GM21723 (cell line): Measurements from ENCODE around the gene IFNG-AS1.

Experiments used
- ATAC-seq: cut with Tn5 transposase; IDR thresholded peaks from one replicate; pipeline ENCODE4 v1.9.1; 2021; ENCODE audit warnings: mild to moderate bottlenecking, moderate library complexity; ENCODE audit not compliant: unreplicated experiment

Gene IFNG-AS1

DNA sequence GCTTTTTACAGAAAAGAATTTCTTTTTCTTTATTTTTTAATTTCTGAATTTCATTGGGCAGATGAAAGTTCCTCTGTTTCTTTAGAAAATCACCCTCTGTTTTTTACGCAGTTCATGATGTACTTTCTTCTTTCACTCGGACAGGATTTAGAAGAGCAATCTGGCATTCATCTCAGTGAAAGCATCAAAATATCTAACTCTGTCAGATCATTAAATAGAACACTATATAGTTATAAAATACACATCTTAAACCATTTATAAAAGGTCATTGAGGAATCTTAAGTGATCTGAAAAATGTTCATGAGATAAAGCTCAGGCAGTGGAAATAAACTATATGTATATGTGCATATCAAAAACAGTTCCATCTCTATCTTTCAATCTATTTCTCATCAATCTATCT lies 3.9 kb downstream of the IFNG-AS1 start:
- no peak for ATAC-seq

- ATAC-seq, result no peak
These were observed 4.8 kb downstream of the IFNG-AS1 start for GRCh38 chr12:67994046-67994445.

- no peak for ATAC-seq
These were observed 7.1 kb downstream of the IFNG-AS1 start for GRCh38 chr12:67996347-67996746.

GRCh38 chr12:67998379-67998778 lies 9.1 kb downstream of the IFNG-AS1 start:
- no peak for ATAC-seq

DNA sequence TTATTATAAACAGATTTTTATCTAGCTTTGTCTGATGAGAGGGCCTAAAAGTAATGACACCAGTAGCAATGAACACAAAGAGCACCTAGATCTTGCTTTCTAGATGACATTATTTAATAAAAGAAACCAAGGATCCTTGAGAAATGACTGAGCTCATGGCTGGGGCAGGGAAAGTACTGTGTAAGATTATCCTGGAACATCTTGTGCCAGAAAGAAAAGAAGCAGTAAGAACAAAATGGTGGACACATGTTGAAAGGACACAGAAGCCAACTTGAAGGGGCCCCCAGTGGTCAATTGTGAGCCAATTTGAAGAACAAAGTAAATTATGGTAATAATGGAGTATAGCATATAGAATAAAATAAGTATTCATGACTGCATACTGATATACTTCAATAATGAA lies 10.0 kb downstream of the IFNG-AS1 start:
- no peak for ATAC-seq

- no peak for ATAC-seq
These were observed 12.5 kb downstream of the IFNG-AS1 start for GRCh38 chr12:68001486-68002466.

DNA sequence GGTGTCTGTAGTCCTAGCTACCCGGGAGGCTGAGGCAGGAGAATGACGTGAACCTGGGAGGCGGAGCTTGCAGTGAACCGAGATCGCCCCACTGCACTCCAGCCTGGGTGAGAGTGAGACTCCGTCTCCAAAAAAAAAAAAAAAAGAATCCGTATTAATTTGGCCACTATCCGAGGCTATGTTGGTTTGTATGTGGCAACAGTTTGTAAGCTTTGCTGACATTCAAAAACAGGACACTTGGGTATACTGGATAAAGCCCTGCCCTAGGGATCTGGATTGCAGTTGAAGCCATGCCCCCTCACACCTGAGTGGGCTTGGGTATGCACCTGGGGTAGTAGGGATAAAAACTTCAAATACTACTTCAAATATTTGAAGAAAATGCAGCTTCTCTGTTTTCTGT lies 14.5 kb downstream of the IFNG-AS1 start:
- ATAC-seq, result no peak

GRCh38 chr12:68007033-68007432 lies 17.8 kb downstream of the IFNG-AS1 start:
- ATAC-seq, result no peak

DNA sequence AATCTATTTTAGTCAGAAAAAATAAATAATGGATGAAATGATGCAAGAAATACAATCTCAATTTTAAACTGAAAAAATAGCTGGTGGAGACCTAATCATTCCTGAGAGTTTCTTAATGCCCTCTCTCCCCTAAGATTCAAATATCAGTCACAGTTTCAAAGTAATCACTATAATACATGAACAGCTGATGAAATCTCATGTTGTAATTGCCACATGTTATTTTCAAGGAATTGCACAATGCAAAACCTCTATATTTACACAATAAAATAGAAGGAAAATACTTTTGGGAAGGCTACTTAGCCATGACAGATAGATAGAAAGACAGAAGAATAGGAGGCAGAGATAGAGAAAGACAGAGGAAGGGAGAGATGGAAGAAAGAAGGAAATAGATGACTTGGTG lies 18.2 kb downstream of the IFNG-AS1 start:
- no peak for ATAC-seq

DNA sequence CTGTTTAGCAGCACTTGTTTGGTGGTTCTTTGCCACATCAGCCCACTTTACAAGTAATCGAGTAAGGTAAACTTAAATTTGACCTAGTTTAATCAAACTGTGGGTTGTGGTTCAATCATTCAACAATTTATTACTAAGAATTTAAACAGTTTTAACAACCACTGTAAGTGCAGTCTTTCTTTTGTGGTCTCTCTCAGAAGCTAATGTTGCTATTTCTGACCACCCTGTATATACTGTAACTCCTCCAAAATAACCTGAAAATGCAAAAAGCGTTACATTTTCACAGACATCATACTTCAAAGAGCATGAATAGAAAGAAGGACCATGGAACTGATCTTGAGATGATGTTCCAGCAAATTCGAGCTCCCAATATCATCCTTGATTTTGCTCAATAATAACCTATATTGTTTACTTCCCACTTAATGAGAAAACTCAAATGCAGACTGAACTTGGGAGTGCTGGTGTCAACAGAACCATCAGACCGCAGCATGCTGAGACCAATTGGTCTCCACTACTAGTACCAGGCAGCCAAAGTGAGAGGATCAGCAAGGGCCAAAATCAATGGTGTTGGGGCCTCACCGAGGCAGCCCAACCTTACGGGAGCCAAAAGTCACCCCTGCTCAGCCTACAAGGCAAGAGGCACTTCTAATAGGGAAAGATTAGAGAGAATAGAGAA lies 22.1 kb downstream of the IFNG-AS1 start:
- no peak for ATAC-seq

- no peak for ATAC-seq
These were observed 22.6 kb downstream of the IFNG-AS1 start for GRCh38 chr12:68011882-68012207.

GRCh38 chr12:68012712-68013111 lies 23.5 kb downstream of the IFNG-AS1 start:
- peak; percentile 77 for ATAC-seq

DNA sequence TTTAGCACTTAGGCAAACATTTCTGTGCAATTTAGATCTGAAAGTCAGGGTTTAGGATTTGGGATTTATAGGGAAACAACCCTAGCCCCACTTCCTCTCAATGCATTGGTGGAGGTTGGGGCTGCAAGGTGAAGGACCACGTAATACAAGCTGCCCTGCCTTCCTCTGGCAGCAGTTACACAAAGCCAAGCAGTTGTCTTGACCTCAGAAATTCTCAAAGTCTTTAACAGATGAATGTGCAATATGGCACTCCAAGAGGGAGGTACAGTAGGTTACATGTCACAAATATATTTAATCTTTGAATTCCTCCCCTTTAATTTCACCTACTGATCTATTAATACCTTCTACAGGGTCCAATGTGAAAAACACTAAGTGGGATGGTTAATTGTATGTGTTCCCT lies 23.9 kb downstream of the IFNG-AS1 start:
- ATAC-seq, result no peak

DNA sequence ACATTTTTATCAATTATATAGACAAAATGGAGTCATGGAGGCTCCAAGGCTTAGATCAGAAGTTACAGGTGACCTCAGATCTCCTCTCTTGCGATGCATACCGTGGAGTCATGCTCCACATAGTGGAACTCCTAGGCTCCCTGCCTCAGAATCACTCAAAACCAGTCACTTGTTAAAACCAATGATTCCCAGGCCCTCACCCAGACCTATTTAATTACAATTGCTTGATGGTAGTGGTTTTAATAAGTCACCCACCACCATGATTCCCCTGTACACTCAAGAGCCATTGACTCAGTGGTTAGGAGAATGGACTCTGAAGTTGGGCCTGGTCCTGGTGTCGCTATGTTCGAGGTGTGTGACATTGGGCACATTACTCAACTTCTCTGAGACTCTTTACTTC lies 26.9 kb downstream of the IFNG-AS1 start:
- no peak for ATAC-seq

DNA sequence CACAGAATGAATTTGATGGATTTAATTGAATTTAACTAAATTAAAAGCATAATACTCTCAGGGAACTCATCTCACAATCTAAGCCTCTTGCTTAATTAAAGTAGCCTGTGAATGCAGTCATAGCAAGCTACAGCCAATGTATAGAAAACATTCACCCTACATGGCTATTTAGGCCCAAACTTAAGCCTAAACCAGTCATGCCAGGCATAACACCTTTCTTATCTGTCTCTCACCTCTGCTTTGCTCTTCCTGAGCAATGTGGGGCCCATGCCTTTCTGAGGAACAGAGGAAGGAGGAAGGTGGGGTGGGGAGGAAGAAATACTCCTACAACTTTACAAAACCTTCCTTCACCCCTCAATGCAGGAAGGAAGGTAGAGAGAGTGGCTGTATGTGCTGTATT lies 29.1 kb downstream of the IFNG-AS1 start:
- ATAC-seq, result no peak

GRCh38 chr12:68020049-68020448 lies 30.8 kb downstream of the IFNG-AS1 start:
- ATAC-seq, result no peak

DNA sequence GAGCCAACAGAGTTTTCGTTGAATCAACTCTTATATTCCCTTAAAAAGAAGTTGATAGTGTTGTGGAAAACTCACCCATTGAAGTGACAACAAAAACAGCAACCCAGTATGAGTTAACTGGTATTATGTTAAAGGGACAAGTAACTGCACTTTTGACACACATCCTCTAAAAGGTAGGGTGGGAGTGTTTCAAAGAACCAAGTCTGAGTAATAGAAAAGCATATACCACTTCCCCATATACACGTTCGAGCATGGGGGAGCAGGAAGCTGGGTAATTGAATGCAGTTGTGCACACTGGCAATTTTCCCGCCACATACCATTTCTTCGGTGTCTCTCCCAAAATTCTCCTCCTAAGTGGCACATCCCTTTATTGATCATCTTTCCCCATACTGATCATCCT lies 31.5 kb downstream of the IFNG-AS1 start:
- no peak for ATAC-seq

DNA sequence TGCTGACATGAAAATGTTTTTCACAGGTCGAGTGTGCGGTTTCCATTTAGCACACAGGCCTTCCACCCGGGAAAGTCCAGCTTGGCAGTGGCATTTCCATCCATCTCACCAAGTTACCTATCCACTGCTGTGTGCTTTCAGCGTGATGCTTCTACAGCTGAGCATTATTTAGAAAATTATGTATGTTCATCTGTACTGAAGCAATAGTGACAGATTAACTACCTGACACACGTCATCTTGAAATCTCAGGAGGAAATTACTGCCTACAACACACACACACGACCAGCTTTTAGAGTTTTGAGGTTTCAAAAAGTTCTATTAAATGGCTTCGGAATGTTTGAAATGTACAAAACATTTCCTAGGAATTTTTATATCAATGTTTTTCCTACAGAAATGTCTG lies 39.4 kb downstream of the IFNG-AS1 start:
- no peak for ATAC-seq

DNA sequence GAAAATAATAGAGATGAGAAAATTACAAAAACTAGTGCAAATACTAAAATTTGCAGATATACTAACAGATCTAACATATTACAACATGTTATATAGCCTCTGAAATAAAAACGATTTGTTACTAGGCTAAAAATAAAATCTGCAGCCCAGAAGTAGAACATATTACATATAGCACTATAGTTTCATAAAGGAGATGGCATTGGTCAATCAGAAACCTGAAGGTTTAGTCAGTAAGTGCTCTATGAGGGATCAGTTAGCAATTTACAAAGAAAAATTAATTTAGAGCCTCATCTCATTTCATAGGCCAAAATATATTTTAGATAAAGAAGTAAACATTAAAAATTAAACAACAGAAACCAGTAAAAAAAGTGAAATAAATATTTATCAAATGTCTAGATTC lies 41.0 kb downstream of the IFNG-AS1 start:
- ATAC-seq, result no peak

GRCh38 chr12:68031174-68031573 lies 41.9 kb downstream of the IFNG-AS1 start:
- no peak for ATAC-seq

DNA sequence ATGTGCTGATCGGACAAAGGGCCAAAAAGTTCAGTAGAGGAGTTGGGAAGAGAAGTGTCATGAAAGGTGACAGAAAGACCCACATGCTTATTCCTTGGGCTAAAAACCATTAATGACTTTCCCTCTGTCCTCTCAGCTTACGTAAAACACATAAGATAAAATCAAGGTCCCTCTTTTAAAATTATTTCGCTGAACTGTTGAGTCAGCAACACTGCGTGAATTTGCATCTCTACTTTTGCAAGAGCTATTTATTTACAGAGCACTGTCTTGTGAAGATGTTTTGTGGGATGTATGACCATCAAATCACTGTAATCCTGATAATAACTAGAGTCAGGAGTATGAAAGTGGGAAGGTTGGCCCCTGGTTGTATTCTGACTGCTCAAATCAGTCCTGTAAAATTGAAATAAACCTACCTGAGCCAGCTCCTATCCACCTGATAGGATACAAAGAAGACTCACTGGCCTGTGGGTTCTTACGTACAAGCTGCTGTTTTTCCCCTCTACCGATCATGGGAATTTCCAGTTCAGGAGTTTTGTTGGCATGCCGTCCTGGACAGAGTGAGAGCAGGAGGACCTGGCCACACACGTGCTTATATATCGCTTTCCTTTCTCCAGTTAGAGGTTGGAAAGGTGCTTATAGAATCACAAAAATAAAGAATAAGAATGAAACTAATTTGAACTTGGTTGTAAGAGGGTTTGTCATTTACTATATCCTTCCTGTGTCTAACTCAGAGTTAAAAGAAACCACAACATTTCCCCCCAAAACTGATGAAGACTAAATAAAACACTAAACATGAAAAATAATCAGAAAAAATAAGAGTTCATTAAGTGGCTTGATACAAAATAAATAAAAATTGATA lies 42.9 kb downstream of the IFNG-AS1 start:
- ATAC-seq, result no peak
